Measurements from ENCODE around the gene NT5C3A.

NT5C3A gene

GRCh38 chr7:33039903-33040292 is 22.7 kb downstream of the NT5C3A start:
- ChIA-PET POLR2A (interaction anchor here (0.5 to 2.2 kb wide), 2 partner anchors 23 to 544 kb away, joined by 3 to 11 read pairs; partner anchors contain the start of gene NT5C3A), CTCF (interaction anchor here (0.9 to 1.7 kb wide), 6 partner anchors 10 to 194 kb away, joined by 3 to 5 read pairs (median 4); no protein-coding TSS in a partner anchor)
- no peaks in the 10 kb centered on the region for H3K36me3 ChIP-seq (ENCODE audit: control insufficient read depth in 2 of 2, insufficient read depth in 1 of 2, low read length in 2 of 2)
- H3K9me3 ChIP-seq (ENCODE audit: control insufficient read depth, insufficient read depth, low read depth, low read length): no peaks in the 10 kb centered on the region
- TF ChIP-seq ZNF362 (tag by site-specific recombination; IDR thresholded peaks at IDR 0.05) (no peak), TRIM28 (IDR thresholded peaks at IDR 0.05; ENCODE audit: borderline replicate concordance, low read length) (no peak), ZNF23 (tag by site-specific recombination; IDR thresholded peaks at IDR 0.05; ENCODE audit: borderline replicate concordance) (no peak), ZNF747 (tag by site-specific recombination; IDR thresholded peaks at IDR 0.05) (no peak), BCL11A (tag by site-specific recombination; IDR thresholded peaks at IDR 0.05; ENCODE audit: low read depth) (no peak), ZNF184 (tag by site-specific recombination; IDR thresholded peaks at IDR 0.05) (no peak), TSHZ1 (tag by site-specific recombination; IDR thresholded peaks at IDR 0.05; ENCODE audit: borderline replicate concordance) (no peak), PRDM1 (tag by site-specific recombination; IDR thresholded peaks at IDR 0.05) (no peak), KLF1 (tag by site-specific recombination; IDR thresholded peaks at IDR 0.05) (no peak), ZNF274 (IDR thresholded peaks at IDR 0.05; ENCODE audit: low read length) (no peak), ZNF274 (tag by site-specific recombination; IDR thresholded peaks at IDR 0.05; ENCODE audit: borderline replicate concordance) (no peak), ZNF121 (tag by site-specific recombination; IDR thresholded peaks at IDR 0.05) (no peak), ZSCAN18 (tag by site-specific recombination; IDR thresholded peaks at IDR 0.05) (no peak), SCRT1 (tag by site-specific recombination; IDR thresholded peaks at IDR 0.05; ENCODE audit: borderline replicate concordance) (no peak), GLIS1 (tag by site-specific recombination; IDR thresholded peaks at IDR 0.05) (no peak), GFI1B (tag by site-specific recombination; IDR thresholded peaks at IDR 0.05) (no peak), ZNF610 (tag by site-specific recombination; IDR thresholded peaks at IDR 0.05; ENCODE audit: borderline replicate concordance) (no peak), WT1 (tag by site-specific recombination; IDR thresholded peaks at IDR 0.05) (no peak), MEIS1 (CRISPR knock-in tag; IDR thresholded peaks at IDR 0.05; ENCODE audit: borderline replicate concordance) (no peak)
- peaks cover 47% of the 10 kb centered on the region for H3K4me1 ChIP-seq (ENCODE audit: control insufficient read depth, insufficient read depth, low read length)
- H3K4me3 ChIP-seq (ENCODE audit: low read depth, low read length): peak overlapping the region; percentile 18
- H3K27ac ChIP-seq (ENCODE audit: extremely low read depth, low read depth, low read length): no peak overlapping the region

- Histone ChIP-seq H3K9me3 (ENCODE audit: control insufficient read depth, insufficient read depth, low read depth, low read length) (no peaks in the 10 kb centered on the region), H3K27ac (ENCODE audit: extremely low read depth, low read depth, low read length) (no peak overlapping the region), H3K4me3 (ENCODE audit: low read depth, low read length) (peak overlapping the region; percentile 18), H3K36me3 (ENCODE audit: control insufficient read depth in 2 of 2, insufficient read depth in 1 of 2, low read length in 2 of 2) (no peaks in the 10 kb centered on the region), H3K4me1 (ENCODE audit: control insufficient read depth, insufficient read depth, low read length) (peaks cover 43% of the 10 kb centered on the region)
- ChIA-PET CTCF (interaction anchor here (0.9 to 1.7 kb wide), 4 partner anchors 11 to 194 kb away, joined by 3 to 5 read pairs (median 4); no protein-coding TSS in a partner anchor), POLR2A (interaction anchor here (0.5 to 2.2 kb wide), 2 partner anchors 23 to 543 kb away, joined by 3 to 11 read pairs; partner anchors contain the start of gene NT5C3A)
- no peak for TF ChIP-seq ZBTB21 (tag by site-specific recombination; IDR thresholded peaks at IDR 0.05)
- peak; percentile 61; the same call in 1 of the 2 replicates for TF ChIP-seq ZNF362 (tag by site-specific recombination; IDR thresholded peaks at IDR 0.05)
- no peak for TF ChIP-seq ZNF677 (tag by site-specific recombination; IDR thresholded peaks at IDR 0.05)
- peak; percentile 90 for TF ChIP-seq PRDM4 (tag by site-specific recombination; IDR thresholded peaks at IDR 0.05)
- TF ChIP-seq KLF10 (tag by site-specific recombination; IDR thresholded peaks at IDR 0.05): no peak
- TF ChIP-seq ZBTB17 (tag by site-specific recombination; IDR thresholded peaks at IDR 0.05): no peak
- no peak for TF ChIP-seq ZNF146 (tag by site-specific recombination; IDR thresholded peaks at IDR 0.05)
Measured at GRCh38 chr7:33039257-33039902, 23.2 kb downstream of the NT5C3A start.

All from HEK293 (cell line).